NCI-H524 (cell line): ENCODE results near the gene PDGFA.
A peak's percentile ranks its signal among the peaks of the same experiment; 100 is the strongest.

Experiments used
- DNase-seq, 2 experiments: peaks; one replicate each; lab custom pipeline; 2025; lab: John Stamatoyannopoulos, UW

PDGFA gene

GRCh38 chr7:503575-504111, 16.0 kb downstream of the PDGFA start:
- no peak for DNase-seq

GRCh38 chr7:502296-502695, 17.4 kb downstream of the PDGFA start:
- no peak for DNase-seq

- DNase-seq, result no peak
Observed at GRCh38 chr7:501526-501925, 18.1 kb downstream of the PDGFA start.

GRCh38 chr7:500521-501420, 18.9 kb downstream of the PDGFA start:
- no peak for DNase-seq

- DNase-seq, result no peak
Observed at GRCh38 chr7:499853-500485, 19.7 kb downstream of the PDGFA start.

GRCh38 chr7:498678-499641, 20.7 kb downstream of the PDGFA start:
- no peak for DNase-seq

- DNase-seq, result no peak
Observed at GRCh38 chr7:497946-498655, 21.5 kb downstream of the PDGFA start.

GRCh38 chr7:497346-497745, 22.3 kb downstream of the PDGFA start:
- DNase-seq, result no peak

GRCh38 chr7:496528-497295, 22.9 kb downstream of the PDGFA start:
- DNase-seq, result peak; percentile 28 to 77

- no peak for DNase-seq
Observed at GRCh38 chr7:495761-496321, 23.8 kb downstream of the PDGFA start.

GRCh38 chr7:495326-495725, 24.3 kb downstream of the PDGFA start:
- no peak for DNase-seq

GRCh38 chr7:494906-495305, 24.7 kb downstream of the PDGFA start:
- no peak for DNase-seq

- DNase-seq, result no peak
Observed at GRCh38 chr7:494259-494687, 25.4 kb downstream of the PDGFA start.

- no peak for DNase-seq
Observed at GRCh38 chr7:493661-494251, 25.9 kb downstream of the PDGFA start.

GRCh38 chr7:492714-493065, 27.0 kb downstream of the PDGFA start:
- peak in 1 of 2 experiments; percentile 24 for DNase-seq

- no peak for DNase-seq
Observed at GRCh38 chr7:491958-492713, 27.5 kb downstream of the PDGFA start.

- no peak for DNase-seq
Observed at GRCh38 chr7:491292-491957, 28.2 kb downstream of the PDGFA start.

GRCh38 chr7:490461-491291, 29.0 kb downstream of the PDGFA start:
- DNase-seq, result peak; percentile 40 to 75
